A549 (cell line): ENCODE measurements around the gene UBAC1.

ENCODE experiments used
- CBX2 ChIP-seq: fragments of 200-600 bp; sonication (generic); IDR thresholded peaks from 2 replicates; pipeline ENCODE4 v1.6.1; 2016; ENCODE audit warnings: low read depth, mild to moderate bottlenecking, borderline replicate concordance
- CHD2 ChIP-seq: fragments of 150-350 bp; IDR thresholded peaks from 2 replicates; pipeline ENCODE4 v1.6.1; 2014; ENCODE audit warnings: low read length; ENCODE audit not compliant: partially characterized antibody
- FOSL2 ChIP-seq, 2 experiments: fragments of 450-650 bp in 1 of 2; fragments of >200 bp in 1 of 2; sonication (Bioruptor Twin) in 1 of 2; formaldehyde crosslinking; IDR thresholded peaks; 2 replicates each; pipeline versions ENCODE4 v1.5.0 to v1.6.1; 2016 to 2020; ENCODE audit warnings: mild to moderate bottlenecking in 1 of 2, moderate library complexity in 1 of 2
- JUN ChIP-seq, 2 experiments: fragments of >200 bp; sonication (Bioruptor Twin); formaldehyde crosslinking; IDR thresholded peaks; 2 replicates in 1 of 2; 3 replicates in 1 of 2; pipeline ENCODE4 v1.6.1; 2016 to 2017
- KDM1A ChIP-seq: fragments of 200-600 bp; sonication (generic); IDR thresholded peaks from 2 replicates; pipeline ENCODE4 v1.6.1; 2016; ENCODE audit warnings: low read depth, mild to moderate bottlenecking
- NFE2L2 ChIP-seq: fragments of 150-350 bp; conservative IDR thresholded peaks from 2 replicates; pipeline ENCODE4 v1.6.1; 2014; ENCODE audit warnings: low read length
- POLR2A ChIP-seq: IDR thresholded peaks from 2 replicates; pipeline ENCODE4 v1.6.1; 2012; ENCODE audit warnings: mild to moderate bottlenecking, low read length
- RFX5 ChIP-seq: fragments of 450-650 bp; IDR thresholded peaks from 2 replicates; pipeline ENCODE4 v1.7.1; 2014; ENCODE audit warnings: antibody characterized with exemption, mild to moderate bottlenecking, moderate library complexity
- SREBF2 ChIP-seq: fragments of 450-650 bp; IDR thresholded peaks from 2 replicates; pipeline ENCODE4 v1.6.1; 2014; ENCODE audit warnings: mild to moderate bottlenecking, moderate library complexity
- TF ChIP-seq, protein P1 (sequence below): fragments of >200 bp; sonication (Bioruptor Twin); formaldehyde crosslinking; IDR thresholded peaks from 3 replicates; pipeline ENCODE4 v1.5.1; 2016
- TF ChIP-seq, protein P2 (sequence below): fragments of >200 bp; sonication (Bioruptor Twin); formaldehyde crosslinking; IDR thresholded peaks from 3 replicates; pipeline ENCODE4 v1.6.1; 2016

DNA sequence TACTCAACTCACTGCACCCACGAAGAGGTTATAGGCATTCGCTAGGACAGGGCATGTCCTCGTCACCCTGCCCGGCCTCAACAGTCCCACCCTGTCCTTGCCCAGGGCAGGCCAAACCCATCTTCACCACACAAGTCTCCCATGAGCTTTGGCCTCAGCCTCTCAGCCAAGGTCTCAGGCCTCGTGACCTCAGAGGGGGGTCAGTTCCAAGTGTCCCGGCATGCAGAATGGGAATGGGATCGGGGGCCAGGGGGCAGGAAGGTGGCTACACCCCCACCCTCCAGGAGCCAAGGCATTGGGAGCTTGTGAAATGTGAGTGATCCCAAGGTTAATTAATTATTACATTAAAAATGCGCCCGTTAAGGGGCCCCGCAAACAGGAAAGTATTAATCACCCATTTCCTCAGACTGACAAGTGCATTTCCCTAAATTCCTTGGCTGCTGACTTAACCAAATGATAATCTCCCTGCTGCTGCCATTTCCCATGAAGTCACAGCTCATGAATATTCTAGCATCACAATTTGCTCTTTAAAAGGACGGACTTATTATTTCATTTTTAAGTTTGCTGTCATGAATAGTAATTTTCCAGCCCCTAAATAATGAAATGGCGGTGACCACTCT, 8.0 kb upstream of the UBAC1 start:
- TF ChIP-seq KDM1A (no peak), JUN (IDR thresholded peaks at IDR 0.05) (no peak), POLR2A (no peak), NFE2L2 (no peak), CHD2 (no peak), FOSL2 (IDR thresholded peaks at IDR 0.05) (no peak), FOSL2 (CRISPR knock-in tag; IDR thresholded peaks at IDR 0.05) (no peak), CBX2 (no peak), SREBF2 (no peak), RFX5 (no peak)
- TF ChIP-seq, protein P1, sequence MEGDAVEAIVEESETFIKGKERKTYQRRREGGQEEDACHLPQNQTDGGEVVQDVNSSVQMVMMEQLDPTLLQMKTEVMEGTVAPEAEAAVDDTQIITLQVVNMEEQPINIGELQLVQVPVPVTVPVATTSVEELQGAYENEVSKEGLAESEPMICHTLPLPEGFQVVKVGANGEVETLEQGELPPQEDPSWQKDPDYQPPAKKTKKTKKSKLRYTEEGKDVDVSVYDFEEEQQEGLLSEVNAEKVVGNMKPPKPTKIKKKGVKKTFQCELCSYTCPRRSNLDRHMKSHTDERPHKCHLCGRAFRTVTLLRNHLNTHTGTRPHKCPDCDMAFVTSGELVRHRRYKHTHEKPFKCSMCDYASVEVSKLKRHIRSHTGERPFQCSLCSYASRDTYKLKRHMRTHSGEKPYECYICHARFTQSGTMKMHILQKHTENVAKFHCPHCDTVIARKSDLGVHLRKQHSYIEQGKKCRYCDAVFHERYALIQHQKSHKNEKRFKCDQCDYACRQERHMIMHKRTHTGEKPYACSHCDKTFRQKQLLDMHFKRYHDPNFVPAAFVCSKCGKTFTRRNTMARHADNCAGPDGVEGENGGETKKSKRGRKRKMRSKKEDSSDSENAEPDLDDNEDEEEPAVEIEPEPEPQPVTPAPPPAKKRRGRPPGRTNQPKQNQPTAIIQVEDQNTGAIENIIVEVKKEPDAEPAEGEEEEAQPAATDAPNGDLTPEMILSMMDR, result no peak
- TF ChIP-seq, protein P2, sequence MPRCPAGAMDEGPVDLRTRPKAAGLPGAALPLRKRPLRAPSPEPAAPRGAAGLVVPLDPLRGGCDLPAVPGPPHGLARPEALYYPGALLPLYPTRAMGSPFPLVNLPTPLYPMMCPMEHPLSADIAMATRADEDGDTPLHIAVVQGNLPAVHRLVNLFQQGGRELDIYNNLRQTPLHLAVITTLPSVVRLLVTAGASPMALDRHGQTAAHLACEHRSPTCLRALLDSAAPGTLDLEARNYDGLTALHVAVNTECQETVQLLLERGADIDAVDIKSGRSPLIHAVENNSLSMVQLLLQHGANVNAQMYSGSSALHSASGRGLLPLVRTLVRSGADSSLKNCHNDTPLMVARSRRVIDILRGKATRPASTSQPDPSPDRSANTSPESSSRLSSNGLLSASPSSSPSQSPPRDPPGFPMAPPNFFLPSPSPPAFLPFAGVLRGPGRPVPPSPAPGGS, result no peak
